Measurements from ENCODE around the gene FAF1. TPM values are rescaled to one million over a fixed set of nuclear protein-coding genes. Genes with fewer than 3 reads are reported as not detected.
A peak's percentile ranks its signal among the peaks of the same experiment; 100 is the strongest.

The FAF1 gene
- total RNA-seq, 1 experiment from 2014 or later = 109 TPM

GRCh38 chr1:50426108-50426700 lies 533.9 kb downstream of the FAF1 start:
- no peak for TF ChIP-seq EZH2 (IDR thresholded peaks at IDR 0.05; ENCODE audit: borderline replicate concordance, low read depth, low read length, poor library complexity, severe bottlenecking)
- TF ChIP-seq, protein P1, sequence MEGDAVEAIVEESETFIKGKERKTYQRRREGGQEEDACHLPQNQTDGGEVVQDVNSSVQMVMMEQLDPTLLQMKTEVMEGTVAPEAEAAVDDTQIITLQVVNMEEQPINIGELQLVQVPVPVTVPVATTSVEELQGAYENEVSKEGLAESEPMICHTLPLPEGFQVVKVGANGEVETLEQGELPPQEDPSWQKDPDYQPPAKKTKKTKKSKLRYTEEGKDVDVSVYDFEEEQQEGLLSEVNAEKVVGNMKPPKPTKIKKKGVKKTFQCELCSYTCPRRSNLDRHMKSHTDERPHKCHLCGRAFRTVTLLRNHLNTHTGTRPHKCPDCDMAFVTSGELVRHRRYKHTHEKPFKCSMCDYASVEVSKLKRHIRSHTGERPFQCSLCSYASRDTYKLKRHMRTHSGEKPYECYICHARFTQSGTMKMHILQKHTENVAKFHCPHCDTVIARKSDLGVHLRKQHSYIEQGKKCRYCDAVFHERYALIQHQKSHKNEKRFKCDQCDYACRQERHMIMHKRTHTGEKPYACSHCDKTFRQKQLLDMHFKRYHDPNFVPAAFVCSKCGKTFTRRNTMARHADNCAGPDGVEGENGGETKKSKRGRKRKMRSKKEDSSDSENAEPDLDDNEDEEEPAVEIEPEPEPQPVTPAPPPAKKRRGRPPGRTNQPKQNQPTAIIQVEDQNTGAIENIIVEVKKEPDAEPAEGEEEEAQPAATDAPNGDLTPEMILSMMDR (conservative IDR thresholded peaks at IDR 0.05; ENCODE audit: low read depth, low read length) = no peak
- intact Hi-C loops (cut with micrococcal nuclease; ENCODE audit: unreplicated experiment) = no loop called here
- ChIA-PET POLR2A (ENCODE audit: low non-redundant PET) (no interaction called here), CTCF (no interaction called here)
- Histone ChIP-seq H3K4me1 (ENCODE audit: insufficient read depth, low read length, poor library complexity, severe bottlenecking) (peaks cover 13% of the 10 kb centered on the region), H3K27ac (ENCODE audit: low read depth, low read length, poor library complexity, severe bottlenecking) (no peak overlapping the region), H3K4me3 (ENCODE audit: low read depth, low read length, poor library complexity, severe bottlenecking) (no peak overlapping the region), H3K36me3 (ENCODE audit: insufficient read depth, low read length, poor library complexity, severe bottlenecking) (no peaks in the 10 kb centered on the region), H3K9me3 (ENCODE audit: low read depth, low read length, poor library complexity, severe bottlenecking) (no peaks in the 10 kb centered on the region), H3K27me3 (replicated peaks; ENCODE audit: insufficient read depth, low read depth, low read length, poor library complexity) (peaks cover 100% of the 10 kb centered on the region)
- DNase-seq (ENCODE audit: low spot score) = no peak
- BruUV-seq (replicated peaks) = no TSS peak

DNA sequence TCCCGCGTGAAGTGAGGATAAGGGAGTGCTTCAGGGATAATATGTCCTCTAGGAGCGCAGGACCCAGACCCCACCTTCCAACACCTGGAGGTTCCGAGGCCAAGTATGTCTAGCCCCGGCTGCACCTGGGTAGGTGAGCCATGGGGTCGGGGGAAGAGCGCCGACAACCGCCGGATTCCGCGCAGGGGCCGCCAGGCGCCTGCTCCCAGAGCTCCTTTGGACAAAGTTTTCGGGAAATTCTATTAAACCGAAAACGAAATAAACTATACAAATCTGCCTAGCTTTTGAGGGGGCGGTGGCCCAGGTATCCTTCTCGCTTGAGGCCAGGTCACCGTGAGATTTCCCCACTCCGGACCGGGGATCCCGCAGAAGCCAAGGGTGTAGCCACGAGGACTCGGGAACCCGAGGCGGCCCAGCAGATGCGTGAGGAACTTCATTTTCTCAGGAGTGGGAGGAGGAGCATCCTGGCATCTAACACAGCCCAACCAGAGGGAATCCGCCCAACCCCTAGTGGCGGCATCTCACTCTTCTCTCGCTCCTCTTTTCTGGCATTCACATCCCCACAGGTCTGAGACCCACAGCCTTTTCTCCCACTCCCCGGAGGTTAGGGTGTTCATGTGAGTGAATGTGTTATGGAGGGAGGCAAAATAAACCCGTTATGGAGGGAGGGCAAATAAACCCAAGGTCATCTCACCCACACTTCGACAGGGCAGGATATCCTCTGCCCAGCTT lies 534.5 kb downstream of the FAF1 start:
- TF ChIP-seq, protein P1 (conservative IDR thresholded peaks at IDR 0.05; ENCODE audit: low read depth, low read length) = no peak
- TF ChIP-seq EZH2 (IDR thresholded peaks at IDR 0.05; ENCODE audit: borderline replicate concordance, low read depth, low read length, poor library complexity, severe bottlenecking) = no peak
- Histone ChIP-seq H3K4me3 (ENCODE audit: low read depth, low read length, poor library complexity, severe bottlenecking) (no peak overlapping the region), H3K27ac (ENCODE audit: low read depth, low read length, poor library complexity, severe bottlenecking) (no peak overlapping the region), H3K27me3 (replicated peaks; ENCODE audit: insufficient read depth, low read depth, low read length, poor library complexity) (peaks cover 100% of the 10 kb centered on the region), H3K4me1 (ENCODE audit: insufficient read depth, low read length, poor library complexity, severe bottlenecking) (peaks cover 13% of the 10 kb centered on the region), H3K9me3 (ENCODE audit: low read depth, low read length, poor library complexity, severe bottlenecking) (no peaks in the 10 kb centered on the region), H3K36me3 (ENCODE audit: insufficient read depth, low read length, poor library complexity, severe bottlenecking) (no peaks in the 10 kb centered on the region)
- ChIA-PET POLR2A (ENCODE audit: low non-redundant PET) (no interaction called here), CTCF (no interaction called here)
- DNase-seq (ENCODE audit: low spot score) = peak; percentile 68
- no TSS peak for BruUV-seq (replicated peaks)
- intact Hi-C loops (cut with micrococcal nuclease; ENCODE audit: unreplicated experiment) = no loop called here

GRCh38 chr1:50424884-50425375 lies 535.1 kb downstream of the FAF1 start:
- CTCF ChIA-PET = no interaction called here
- Histone ChIP-seq H3K4me3 (ENCODE audit: low read depth, low read length, poor library complexity, severe bottlenecking) (peak overlapping the region; percentile 42), H3K36me3 (ENCODE audit: insufficient read depth, low read length, poor library complexity, severe bottlenecking) (no peaks in the 10 kb centered on the region), H3K4me1 (ENCODE audit: insufficient read depth, low read length, poor library complexity, severe bottlenecking) (peaks cover 13% of the 10 kb centered on the region), H3K9me3 (ENCODE audit: low read depth, low read length, poor library complexity, severe bottlenecking) (no peaks in the 10 kb centered on the region), H3K27ac (ENCODE audit: low read depth, low read length, poor library complexity, severe bottlenecking) (no peak overlapping the region), H3K27me3 (replicated peaks; ENCODE audit: insufficient read depth, low read depth, low read length, poor library complexity) (peaks cover 100% of the 10 kb centered on the region)
- intact Hi-C loops (cut with micrococcal nuclease; ENCODE audit: unreplicated experiment) = no loop called here
- BruUV-seq (replicated peaks) = no TSS peak
- TF ChIP-seq, protein P1 (conservative IDR thresholded peaks at IDR 0.05; ENCODE audit: low read depth, low read length) = no peak
- peak; percentile 43 for TF ChIP-seq EZH2 (IDR thresholded peaks at IDR 0.05; ENCODE audit: borderline replicate concordance, low read depth, low read length, poor library complexity, severe bottlenecking)
- POLR2A ChIA-PET (ENCODE audit: low non-redundant PET) = no interaction called here
- no peak for DNase-seq (ENCODE audit: low spot score)
